ENCODE results near the gene COQ10A. TPM values are rescaled to one million over a fixed set of nuclear protein-coding genes. Genes with fewer than 3 reads are reported as not detected.
A peak's percentile ranks its signal among the peaks of the same experiment; 100 is the strongest.

Gene COQ10A
- total RNA-seq, 1 experiment from 2014 or later: 18.4 TPM

DNA sequence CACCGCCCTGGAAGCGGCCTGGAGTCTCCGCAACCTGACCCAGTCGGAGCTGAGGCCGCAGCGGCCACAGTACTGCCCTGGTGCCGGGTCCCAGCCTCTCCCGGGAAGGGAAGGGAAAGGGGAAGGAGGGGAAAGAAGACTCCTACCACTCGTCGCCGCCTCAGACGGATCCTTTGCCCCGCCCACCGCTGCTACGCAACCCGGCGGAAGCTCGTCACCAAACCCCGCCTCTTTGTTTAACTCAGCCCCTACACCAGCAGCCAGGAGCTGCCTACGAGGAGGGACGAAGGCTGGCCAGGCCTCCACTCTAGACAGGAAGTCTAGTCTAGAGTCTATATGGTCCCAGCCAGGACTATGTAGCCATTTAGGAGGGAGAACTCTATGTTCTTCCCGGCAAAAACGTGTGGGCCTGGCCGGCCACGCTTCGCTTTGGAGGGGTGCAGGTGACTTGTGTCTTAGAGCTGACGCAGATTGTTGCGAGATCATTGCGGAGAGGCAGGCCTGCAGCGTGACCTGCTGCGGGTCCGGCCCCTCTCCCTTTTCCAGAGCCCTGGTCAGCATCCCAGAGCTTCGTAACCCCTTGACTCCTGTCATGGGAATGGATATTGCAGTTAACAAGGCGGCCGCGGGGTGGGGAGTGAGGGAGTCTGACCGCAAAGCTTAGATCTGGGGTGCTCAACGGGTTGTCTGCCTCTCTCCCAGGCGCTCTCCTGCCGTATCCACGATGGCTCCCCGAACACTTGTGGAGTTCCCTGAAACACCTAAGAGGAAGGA, 44.8 kb upstream of the COQ10A start, which contains the start of gene RNF41:
Gene RNF41 (minus strand): TSS at position 166 of the 774 bp plus-strand sequence. CDS start 7,875 bp downstream, outside the sequence.
- TSS peak; percentile 65 for BruUV-seq (replicated peaks)
- POLR2A ChIA-PET: interaction anchor here (0.6 to 2.8 kb wide), 24 partner anchors 9 to 1121 kb away, joined by 3 to 19 read pairs (median 5); partner anchors contain the start of genes ANKRD52, CNPY2, COQ10A and ESYT1
- TF ChIP-seq CTCF (IDR thresholded peaks at IDR 0.05; ENCODE audit: insufficient read depth in 1 of 2, low read depth in 1 of 2, low read length in 1 of 2, severe bottlenecking in 1 of 2, unreplicated experiment in 1 of 2): peak in 1 of 2 experiments; percentile 16
- H3K36me3 Mint-ChIP-seq (ENCODE audit: insufficient read depth, unreplicated experiment): peaks cover 41% of the 10 kb centered on the region
- Histone ChIP-seq H3K9me3 (no peaks in the 10 kb centered on the region), H3K36me3 (ENCODE audit: control insufficient read depth, insufficient read depth, low read length) (no peaks in the 10 kb centered on the region), H3K4me1 (peaks cover 4% of the 10 kb centered on the region), H3K27me3 (replicated peaks; ENCODE audit: control insufficient read depth, insufficient read depth, low read length) (no peaks in the 10 kb centered on the region), H3K4me3 (ENCODE audit: low read depth, low read length) (peak within 1 kb of the TSS; percentile 66)
- CTCF ChIA-PET: interaction anchor here (0.6 to 4.2 kb wide), 18 partner anchors 9 to 175 kb away, joined by 3 to 61 read pairs (median 6); partner anchors contain the start of genes ANKRD52, COQ10A, ESYT1 and SMARCC2
- H3K4me1 Mint-ChIP-seq (ENCODE audit: low read depth, unreplicated experiment): peaks cover under 1% of the 10 kb centered on the region
- DNase-seq: peak; percentile 97 to 98
- intact Hi-C loops (cut with micrococcal nuclease; ENCODE audit: unreplicated experiment): loop anchor here (1.0 to 5.0 kb wide), 2 partner anchors 8 to 35 kb away; partner anchors contain the start of genes ANKRD52 and SLC39A5
- peak within 1 kb of the TSS; percentile 99 for H3K4me3 Mint-ChIP-seq (ENCODE audit: unreplicated experiment)
- H3K27ac Mint-ChIP-seq (ENCODE audit: unreplicated experiment): peak within 1 kb of the TSS; percentile 98
- no peaks in the 10 kb centered on the region for H3K27me3 Mint-ChIP-seq (ENCODE audit: insufficient read depth, unreplicated experiment)
- peaks cover under 1% of the 10 kb centered on the region for H3K9me3 Mint-ChIP-seq (ENCODE audit: unreplicated experiment)

DNA sequence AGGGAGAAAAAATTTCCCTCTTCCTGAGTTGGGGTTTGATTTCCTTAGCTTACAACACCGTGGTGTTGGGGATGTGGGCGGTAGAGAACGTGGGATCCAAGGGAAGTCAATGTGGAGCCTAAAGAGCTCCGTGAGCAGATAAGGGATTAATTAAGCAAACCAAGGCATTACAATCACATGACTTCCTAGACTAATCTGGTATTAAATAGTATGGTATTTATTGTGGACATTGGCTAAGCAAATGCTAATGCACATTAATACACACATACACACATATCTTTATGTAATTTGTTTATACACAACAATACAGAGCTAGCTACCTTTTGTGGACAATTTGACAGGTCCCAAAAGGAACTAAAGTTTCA, 44.2 kb upstream of the COQ10A start:
- H3K9me3 Mint-ChIP-seq (ENCODE audit: unreplicated experiment): no peaks in the 10 kb centered on the region
- no peak for TF ChIP-seq CTCF (IDR thresholded peaks at IDR 0.05; ENCODE audit: insufficient read depth in 1 of 2, low read depth in 1 of 2, low read length in 1 of 2, severe bottlenecking in 1 of 2, unreplicated experiment in 1 of 2)
- intact Hi-C loops (cut with micrococcal nuclease; ENCODE audit: unreplicated experiment): loop anchor here (1.0 to 5.0 kb wide), 2 partner anchors 8 to 35 kb away; partner anchors contain the start of genes ANKRD52 and SLC39A5
- no peak for DNase-seq
- peaks cover 35% of the 10 kb centered on the region for H3K36me3 Mint-ChIP-seq (ENCODE audit: insufficient read depth, unreplicated experiment)
- Histone ChIP-seq H3K4me1 (peaks cover 4% of the 10 kb centered on the region), H3K4me3 (ENCODE audit: low read depth, low read length) (peak overlapping the region; percentile 59), H3K9me3 (no peaks in the 10 kb centered on the region), H3K36me3 (ENCODE audit: control insufficient read depth, insufficient read depth, low read length) (no peaks in the 10 kb centered on the region), H3K27me3 (replicated peaks; ENCODE audit: control insufficient read depth, insufficient read depth, low read length) (no peaks in the 10 kb centered on the region)
- ChIA-PET POLR2A (interaction anchor here (1.1 to 2.8 kb wide), 11 partner anchors 8 to 138 kb away, joined by 3 to 19 read pairs (median 9); partner anchors contain the start of genes ANKRD52, CNPY2, SMARCC2 and STAT2), CTCF (interaction anchor here (0.6 to 4.2 kb wide), 13 partner anchors 9 to 175 kb away, joined by 3 to 61 read pairs (median 13); partner anchors contain the start of genes ANKRD52, COQ10A, ESYT1 and SMARCC2)
- H3K4me3 Mint-ChIP-seq (ENCODE audit: unreplicated experiment): peak overlapping the region; percentile 99
- TSS peak; percentile 31 for BruUV-seq (replicated peaks)
- no peaks in the 10 kb centered on the region for H3K27me3 Mint-ChIP-seq (ENCODE audit: insufficient read depth, unreplicated experiment)
- H3K4me1 Mint-ChIP-seq (ENCODE audit: low read depth, unreplicated experiment): no peaks in the 10 kb centered on the region
- peak overlapping the region; percentile 98 for H3K27ac Mint-ChIP-seq (ENCODE audit: unreplicated experiment)

DNA sequence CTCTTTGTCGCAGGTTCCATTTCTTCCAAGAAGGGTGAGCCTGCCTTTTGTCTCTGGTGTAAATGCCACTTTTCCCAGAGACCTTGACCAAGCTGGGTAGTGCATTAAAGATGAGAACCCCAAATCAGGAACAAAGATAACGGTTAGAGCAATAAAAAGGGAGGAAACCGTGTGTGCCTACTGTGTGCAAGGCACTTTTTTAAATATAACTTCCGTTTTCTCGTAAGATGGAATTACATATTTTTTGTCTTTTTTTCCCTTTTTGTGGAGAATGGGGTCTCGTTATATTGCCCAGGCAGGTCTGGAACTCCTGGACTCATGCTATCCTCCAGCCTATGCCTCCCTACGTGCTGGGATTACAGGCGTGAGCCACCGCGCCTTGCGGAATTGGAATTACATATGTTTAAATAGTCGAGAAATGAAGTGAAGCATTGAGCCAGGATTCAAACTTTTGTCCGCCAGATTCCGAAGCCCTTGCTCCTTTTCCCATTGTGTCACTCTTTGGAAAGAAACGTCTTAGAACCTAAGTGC, 43.1 kb upstream of the COQ10A start:
- DNase-seq: no peak
- CTCF ChIA-PET: interaction anchor here (4.2 kb wide), 1 partner anchor 18 kb away, joined by 61 read pairs; no protein-coding TSS in a partner anchor
- intact Hi-C loops (cut with micrococcal nuclease; ENCODE audit: unreplicated experiment): loop anchor here (1.0 to 5.0 kb wide), 5 partner anchors 17 to 105 kb away; partner anchors contain the start of genes ANKRD52 and ZC3H10
- Histone ChIP-seq H3K9me3 (no peaks in the 10 kb centered on the region), H3K4me3 (ENCODE audit: low read depth, low read length) (peak overlapping the region; percentile 59), H3K27me3 (replicated peaks; ENCODE audit: control insufficient read depth, insufficient read depth, low read length) (no peaks in the 10 kb centered on the region), H3K36me3 (ENCODE audit: control insufficient read depth, insufficient read depth, low read length) (no peaks in the 10 kb centered on the region), H3K4me1 (peaks cover 4% of the 10 kb centered on the region)
- POLR2A ChIA-PET: no interaction called here
- no TSS peak for BruUV-seq (replicated peaks)
- Mint-ChIP-seq H3K4me1 (ENCODE audit: low read depth, unreplicated experiment) (no peaks in the 10 kb centered on the region), H3K27ac (ENCODE audit: unreplicated experiment) (peak overlapping the region; percentile 98), H3K4me3 (ENCODE audit: unreplicated experiment) (peak overlapping the region; percentile 99), H3K9me3 (ENCODE audit: unreplicated experiment) (no peaks in the 10 kb centered on the region), H3K27me3 (ENCODE audit: insufficient read depth, unreplicated experiment) (no peaks in the 10 kb centered on the region), H3K36me3 (ENCODE audit: insufficient read depth, unreplicated experiment) (peaks cover 31% of the 10 kb centered on the region)
- TF ChIP-seq CTCF (IDR thresholded peaks at IDR 0.05; ENCODE audit: insufficient read depth in 1 of 2, low read depth in 1 of 2, low read length in 1 of 2, severe bottlenecking in 1 of 2, unreplicated experiment in 1 of 2): no peak
